Colonic mucosa (tissue), 4 donors: ENCODE results near the gene RNF183. TPM values are rescaled to one million over a fixed set of nuclear protein-coding genes. Genes with fewer than 3 reads are reported as not detected.

Source experiments
- DNase-seq: peaks from one replicate; pipeline ENCODE4 v3.0.0-alpha.2; 2020
- H3K27ac ChIP-seq: fragments of 200-600 bp; one replicate; pipeline ENCODE4 v1.8.0; 2021
- H3K27me3 ChIP-seq: fragments of 200-600 bp; one replicate; pipeline ENCODE4 v1.8.0; 2021
- H3K36me3 ChIP-seq: fragments of 200-600 bp; one replicate; pipeline ENCODE4 v1.8.0; 2021
- H3K4me1 ChIP-seq: fragments of 200-600 bp; one replicate; pipeline ENCODE4 v1.8.0; 2021; ENCODE audit warnings: mild to moderate bottlenecking
- H3K4me3 ChIP-seq: fragments of 200-600 bp; one replicate; pipeline ENCODE4 v1.8.0; 2021
- H3K9ac ChIP-seq, 2 donors: one replicate each; pipeline ENCODE4 v1.7.0; 2013; ENCODE audit warnings: control low read depth in 2 of 2, low read depth in 2 of 2, low read length in 2 of 2
- H3K9me3 ChIP-seq: fragments of 200-600 bp; one replicate; pipeline ENCODE4 v1.8.0; 2021
- CTCF ChIP-seq: fragments of 200-600 bp; IDR thresholded peaks from one replicate; pipeline ENCODE4 v1.8.0; 2022; ENCODE audit warnings: antibody characterized with exemption, mild to moderate bottlenecking
- intact Hi-C: fragments of 100-400 bp; cut with DNase I; formaldehyde crosslinking; loops from one replicate; pipeline ENCODE4 v1.14.1; 2022
- total RNA-seq, 2 donors: library from RNA; stranded (reverse); fragmentation: NEBNext Ultra II Directional in 1 of 2; extraction: Animal tissue kit (Norgen Biotek cat#: 25700) in 1 of 2; gene quantifications; one replicate each; pipeline ENCODE4 v1.2.1, GENCODE V29; 2021
- donor health status: healthy.
- donor health status: DM: no; HTN: no; CAD: no.
- donor health status: DM: no; HTN: no; CAD: no.

Gene RNF183
- total RNA-seq, 2 donors from 2014 or later, result 0.57 to 9.2 TPM

- Histone ChIP-seq H3K36me3 (peaks cover 5% of the 10 kb centered on the region), H3K4me3 (peak within 1 kb of the TSS; percentile 92), H3K9ac (peak within 1 kb of the TSS; percentile 83 to 99), H3K27ac (peak within 1 kb of the TSS; percentile 90), H3K9me3 (no peaks in the 10 kb centered on the region), H3K4me1 (peaks cover 8% of the 10 kb centered on the region), H3K27me3 (no peaks in the 10 kb centered on the region)
- DNase-seq, result peak; percentile 98
- TF ChIP-seq CTCF, result no peak
- intact Hi-C loops, result loop anchor here (10.0 kb wide), 1 partner anchor 379 kb away; no protein-coding TSS in a partner anchor
Observed at GRCh38 chr9:113275157-113276131, 27.7 kb downstream of the RNF183 start, which contains the start of the genes CDC26 and PRPF4. CDC26 (minus strand) TSS chr9:113275572; CDS start chr9:113272507, 3,065 bp downstream. PRPF4 (plus strand) TSS chr9:113275658; CDS start chr9:113275744, 86 bp downstream.

GRCh38 chr9:113274474-113275156 lies 28.6 kb downstream of the RNF183 start:
- TF ChIP-seq CTCF, result peak; percentile 69
- no peaks in the 10 kb centered on the region for H3K9me3 ChIP-seq
- intact Hi-C loops, result loop anchor here (10.0 kb wide), 1 partner anchor 380 kb away; no protein-coding TSS in a partner anchor
- peaks cover 5% of the 10 kb centered on the region for H3K36me3 ChIP-seq
- peak; percentile 65 for DNase-seq
- no peaks in the 10 kb centered on the region for H3K27me3 ChIP-seq
- peak overlapping the region; percentile 92 for H3K4me3 ChIP-seq
- peak overlapping the region; percentile 90 for H3K27ac ChIP-seq
- peak overlapping the region; percentile 59 to 99 for H3K9ac ChIP-seq
- peaks cover 8% of the 10 kb centered on the region for H3K4me1 ChIP-seq

GRCh38 chr9:113269871-113270270 lies 33.3 kb downstream of the RNF183 start:
- no peak for DNase-seq
- Histone ChIP-seq H3K9ac (no peak overlapping the region), H3K27ac (no peak overlapping the region), H3K9me3 (no peaks in the 10 kb centered on the region), H3K4me3 (no peak overlapping the region), H3K36me3 (peaks cover 5% of the 10 kb centered on the region), H3K4me1 (peaks cover 4% of the 10 kb centered on the region), H3K27me3 (no peaks in the 10 kb centered on the region)
- TF ChIP-seq CTCF, result no peak
- intact Hi-C loops, result loop anchor here (10.0 kb wide), 1 partner anchor 385 kb away; no protein-coding TSS in a partner anchor

- H3K9me3 ChIP-seq, result no peaks in the 10 kb centered on the region
- no peak overlapping the region for H3K4me3 ChIP-seq
- DNase-seq, result no peak
- TF ChIP-seq CTCF, result no peak
- H3K36me3 ChIP-seq, result peaks cover 5% of the 10 kb centered on the region
- peaks cover 4% of the 10 kb centered on the region for H3K4me1 ChIP-seq
- H3K27me3 ChIP-seq, result no peaks in the 10 kb centered on the region
- H3K9ac ChIP-seq, result no peak overlapping the region
- no peak overlapping the region for H3K27ac ChIP-seq
- intact Hi-C loops, result no loop called here
Observed at GRCh38 chr9:113269355-113269754, 33.8 kb downstream of the RNF183 start.

- H3K27ac ChIP-seq, result no peak overlapping the region
- DNase-seq, result no peak
- H3K9me3 ChIP-seq, result no peaks in the 10 kb centered on the region
- intact Hi-C loops, result no loop called here
- H3K4me3 ChIP-seq, result no peak overlapping the region
- H3K36me3 ChIP-seq, result peaks cover 5% of the 10 kb centered on the region
- H3K4me1 ChIP-seq, result no peaks in the 10 kb centered on the region
- TF ChIP-seq CTCF, result no peak
- no peak overlapping the region for H3K9ac ChIP-seq
- no peaks in the 10 kb centered on the region for H3K27me3 ChIP-seq
Observed at GRCh38 chr9:113267911-113268566, 35.1 kb downstream of the RNF183 start.
